ENCODE data around the gene COX7A1. TPM values are rescaled to one million over a fixed set of nuclear protein-coding genes. Genes with fewer than 3 reads are reported as not detected.

The COX7A1 gene
- polyA plus RNA-seq, 1 donor (not counting 4 experiments of a cell fraction or from before 2014, with no cell fraction given), result 2.6 TPM

DNA sequence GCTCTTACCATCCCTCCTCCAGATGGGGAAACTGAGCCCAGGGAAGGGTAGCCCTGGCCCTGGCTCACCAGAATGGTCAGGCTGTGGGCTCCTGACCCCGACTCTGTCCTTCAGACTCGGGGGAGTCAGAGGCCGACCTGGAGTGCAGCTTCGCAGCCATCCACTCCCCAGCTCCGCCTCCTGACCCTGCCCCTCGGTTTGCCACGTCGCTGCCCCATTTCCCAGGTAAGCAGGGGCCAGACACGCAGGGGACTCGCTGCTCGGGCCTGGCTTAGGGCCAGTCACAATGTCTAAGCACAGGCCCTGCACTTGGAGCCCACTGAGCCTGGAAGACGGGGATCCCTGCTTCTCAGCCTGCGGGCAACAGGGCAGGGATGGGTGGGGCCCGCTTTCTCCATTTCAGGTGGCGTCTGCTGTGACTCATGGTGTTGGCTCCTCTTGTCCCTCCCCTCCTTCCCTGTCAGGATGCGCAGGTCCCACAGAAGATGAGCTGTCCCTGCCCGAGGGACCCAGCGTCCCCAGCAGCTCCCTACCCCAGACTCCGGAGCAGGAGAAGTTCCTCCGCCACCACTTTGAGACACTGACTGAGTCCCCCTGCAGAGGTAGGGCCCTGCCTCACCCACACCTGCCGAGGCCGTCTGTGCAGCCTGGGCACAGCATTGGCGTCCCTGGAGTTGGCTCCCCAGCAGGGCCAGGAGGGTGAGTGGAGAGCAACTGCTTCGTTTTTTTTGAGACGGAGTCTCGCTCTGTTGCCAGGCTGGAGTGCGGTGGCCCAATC, 50.5 kb downstream of the COX7A1 start:
- peak; percentile 59 for DNase-seq (ENCODE audit: low read depth, low spot score)
- peaks cover 23% of the 10 kb centered on the region for H3K4me1 ChIP-seq (ENCODE audit: control insufficient read depth, extremely low read depth, insufficient read depth, low read length)
- H4K20me1 ChIP-seq (ENCODE audit: control insufficient read depth, extremely low read depth, insufficient read depth, low read length), result no peaks in the 10 kb centered on the region
- peak overlapping the region; percentile 45 for H3K4me2 ChIP-seq (ENCODE audit: control insufficient read depth, extremely low read depth, insufficient read depth, low read depth, low read length)
- no peaks in the 10 kb centered on the region for H3K9me3 ChIP-seq (ENCODE audit: control insufficient read depth, low read depth, low read length)
- peak overlapping the region; percentile 80 for H2AFZ ChIP-seq (ENCODE audit: control insufficient read depth, low read length)
- H3K9ac ChIP-seq (ENCODE audit: control insufficient read depth, extremely low read depth, insufficient read depth, low read length), result peak overlapping the region; percentile 28
- TF ChIP-seq, protein P1, sequence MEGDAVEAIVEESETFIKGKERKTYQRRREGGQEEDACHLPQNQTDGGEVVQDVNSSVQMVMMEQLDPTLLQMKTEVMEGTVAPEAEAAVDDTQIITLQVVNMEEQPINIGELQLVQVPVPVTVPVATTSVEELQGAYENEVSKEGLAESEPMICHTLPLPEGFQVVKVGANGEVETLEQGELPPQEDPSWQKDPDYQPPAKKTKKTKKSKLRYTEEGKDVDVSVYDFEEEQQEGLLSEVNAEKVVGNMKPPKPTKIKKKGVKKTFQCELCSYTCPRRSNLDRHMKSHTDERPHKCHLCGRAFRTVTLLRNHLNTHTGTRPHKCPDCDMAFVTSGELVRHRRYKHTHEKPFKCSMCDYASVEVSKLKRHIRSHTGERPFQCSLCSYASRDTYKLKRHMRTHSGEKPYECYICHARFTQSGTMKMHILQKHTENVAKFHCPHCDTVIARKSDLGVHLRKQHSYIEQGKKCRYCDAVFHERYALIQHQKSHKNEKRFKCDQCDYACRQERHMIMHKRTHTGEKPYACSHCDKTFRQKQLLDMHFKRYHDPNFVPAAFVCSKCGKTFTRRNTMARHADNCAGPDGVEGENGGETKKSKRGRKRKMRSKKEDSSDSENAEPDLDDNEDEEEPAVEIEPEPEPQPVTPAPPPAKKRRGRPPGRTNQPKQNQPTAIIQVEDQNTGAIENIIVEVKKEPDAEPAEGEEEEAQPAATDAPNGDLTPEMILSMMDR (optimal IDR thresholded peaks at IDR 0.05 in 1 of 3, IDR thresholded peaks at IDR 0.05 in 1 of 3, conservative IDR thresholded peaks at IDR 0.05 in 1 of 3; ENCODE audit: extremely low read depth in 1 of 3, insufficient read depth in 2 of 3, low read length in 3 of 3), result no peak
- no peak for TF ChIP-seq EZH2 (IDR thresholded peaks at IDR 0.05; ENCODE audit: low read length)
- H3K79me2 ChIP-seq (ENCODE audit: control insufficient read depth, insufficient read depth, low read length), result no peaks in the 10 kb centered on the region
- peak overlapping the region; percentile 20 for H3K27ac ChIP-seq (ENCODE audit: control insufficient read depth, insufficient read depth, low read length)
- H3K4me3 ChIP-seq (ENCODE audit: control insufficient read depth in 2 of 3, extremely low read depth in 1 of 3, insufficient read depth in 2 of 3, low read depth in 1 of 3, low read length in 3 of 3), result no peak overlapping the region
- dilution Hi-C loops (cut with MboI; ENCODE audit: extremely low pct_ligation_motif_present, low sequenced_read_pairs), result no loop called here
- H3K9me1 ChIP-seq (ENCODE audit: control insufficient read depth, extremely low read depth, insufficient read depth, low read length), result no peaks in the 10 kb centered on the region
- H3K27me3 ChIP-seq (ENCODE audit: control insufficient read depth, extremely low read depth, insufficient read depth, low read length), result no peaks in the 10 kb centered on the region
- peaks cover 0 to 21% of the 10 kb centered on the region in 2 experiments for H3K36me3 ChIP-seq (ENCODE audit: control insufficient read depth in 2 of 2, extremely low read depth in 1 of 2, insufficient read depth in 2 of 2, low read length in 2 of 2)
- FAIRE-seq, result peak; percentile 79

Other genes with a start within 250 kb of the COX7A1 start
- gene HCST, start 249.9 kb downstream of the COX7A1 start, polyA plus RNA-seq, result 0.19 to 0.30 TPM (median 0.25 TPM) in 3 replicates
- gene TYROBP, start 244.2 kb downstream of the COX7A1 start, polyA plus RNA-seq, result not detected in 3 replicates
- 0.73 to 6.1 TPM (median 0.90 TPM) in 3 replicates for gene LRFN3, start 216.1 kb downstream of the COX7A1 start, polyA plus RNA-seq
- 7.3 to 11.9 TPM (median 8.0 TPM) in 3 replicates for gene SDHAF1, start 157.3 kb downstream of the COX7A1 start, polyA plus RNA-seq
- gene SYNE4, start 143.6 kb downstream of the COX7A1 start, polyA plus RNA-seq, result 0.19 to 0.72 TPM (median 0.28 TPM) in 3 replicates
- 27.8 to 37.1 TPM (median 36.7 TPM) in 3 replicates for gene ALKBH6, start 138.2 kb downstream of the COX7A1 start, polyA plus RNA-seq
- 0.38 to 0.76 TPM (median 0.63 TPM) in 3 replicates for gene CLIP3, start 119.6 kb downstream of the COX7A1 start, polyA plus RNA-seq
- 1.4 to 3.6 TPM (median 1.8 TPM) in 3 replicates for gene THAP8, start 98.2 kb downstream of the COX7A1 start, polyA plus RNA-seq
- gene WDR62, start 97.5 kb downstream of the COX7A1 start, polyA plus RNA-seq, result 0.98 to 3.7 TPM (median 2.3 TPM) in 3 replicates
- gene OVOL3, start 41.3 kb downstream of the COX7A1 start, polyA plus RNA-seq, result not detected in 3 replicates
- gene POLR2I, start 37.6 kb downstream of the COX7A1 start, polyA plus RNA-seq, result 31.3 to 63.2 TPM (median 34.3 TPM) in 3 replicates
- gene TBCB, start 37.0 kb downstream of the COX7A1 start, polyA plus RNA-seq, result 179 to 193 TPM (median 183 TPM) in 3 replicates
- 778 to 884 TPM (median 832 TPM) in 3 replicates for gene CAPNS1, start 12.4 kb downstream of the COX7A1 start, polyA plus RNA-seq
- gene ZNF565, start 62.2 kb upstream of the COX7A1 start, polyA plus RNA-seq, result 2.0 to 3.5 TPM (median 2.3 TPM) in 3 replicates
- 45.5 to 82.6 TPM (median 67.3 TPM) in 3 replicates for gene ZNF146, start 62.7 kb upstream of the COX7A1 start, polyA plus RNA-seq
- gene ZFP14, start 226.8 kb upstream of the COX7A1 start, polyA plus RNA-seq, result 0.62 to 0.96 TPM (median 0.88 TPM) in 3 replicates